Measurements from ENCODE around the gene FOXL2. TPM values are rescaled to one million over a fixed set of nuclear protein-coding genes. Genes with fewer than 3 reads are reported as not detected.
A peak's percentile ranks its signal among the peaks of the same experiment; 100 is the strongest.

FOXL2 gene
- total and polyA plus RNA-seq, 4 donors: 0.14 TPM; not detected in 3

GRCh38 chr3:138944929-138945708 is 1.8 kb downstream of the FOXL2 start:
- peaks cover 0 to 29% (median 13%) of the 10 kb centered on the region in 5 donors for H3K4me1 ChIP-seq (ENCODE audit: control insufficient read depth in 5 of 5, insufficient read depth in 5 of 5, low read length in 5 of 5)
- DNase-seq (peak; percentile 29 to 49 (median 37)), ATAC-seq (ENCODE audit: insufficient read depth, low FRiP score) (no peak)
- no peak overlapping the region for H3K9ac ChIP-seq (ENCODE audit: insufficient read depth in 1 of 2, low read length in 2 of 2)
- no peak overlapping the region for H3K27ac ChIP-seq (ENCODE audit: low read depth in 1 of 2, low read length in 1 of 2)
- no peaks in the 10 kb centered on the region for H3K36me3 ChIP-seq (ENCODE audit: control insufficient read depth in 4 of 4, insufficient read depth in 4 of 4, low read length in 4 of 4)
- H3K9me3 ChIP-seq (ENCODE audit: control insufficient read depth in 4 of 4, insufficient read depth in 3 of 4, low read length in 3 of 4): peaks cover 0 to 7% (median 0%) of the 10 kb centered on the region in 4 donors
- no peak overlapping the region for H3K4me3 ChIP-seq
- 2 to 4% methylated on average over 74 to 80 of the region's 80 CpGs for WGBS, 2 donors
- TF ChIP-seq CTCF (IDR thresholded peaks at IDR 0.05; ENCODE audit: control extremely low read depth, extremely low read depth): no peak
- peaks cover 0 to 95% (median 82%) of the 10 kb centered on the region in 3 donors for H3K27me3 ChIP-seq (ENCODE audit: control insufficient read depth in 3 of 3, insufficient read depth in 3 of 3, low read length in 2 of 3)

DNA sequence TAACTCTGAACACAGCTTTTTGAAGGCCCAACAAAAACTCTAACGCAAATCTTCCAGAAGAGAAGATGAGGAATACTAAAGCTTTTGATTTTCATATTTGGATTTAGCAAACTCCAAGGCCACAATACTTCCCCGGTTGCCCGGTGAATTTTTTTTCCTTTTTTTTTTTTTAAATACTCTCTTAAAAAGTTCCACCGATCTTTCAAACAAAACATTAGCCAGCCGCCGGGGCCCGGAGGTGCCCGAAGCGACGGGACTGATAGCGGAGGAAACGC is 2.3 kb downstream of the FOXL2 start:
- Histone ChIP-seq H3K36me3 (ENCODE audit: control insufficient read depth in 4 of 4, insufficient read depth in 4 of 4, low read length in 4 of 4) (no peaks in the 10 kb centered on the region), H3K27me3 (ENCODE audit: control insufficient read depth in 3 of 3, insufficient read depth in 3 of 3, low read length in 2 of 3) (peaks cover 2 to 95% (median 83%) of the 10 kb centered on the region in 3 donors), H3K9ac (ENCODE audit: insufficient read depth in 1 of 2, low read length in 2 of 2) (no peak overlapping the region), H3K9me3 (ENCODE audit: control insufficient read depth in 4 of 4, insufficient read depth in 3 of 4, low read length in 3 of 4) (peaks cover 0 to 8% (median 0%) of the 10 kb centered on the region in 4 donors), H3K27ac (ENCODE audit: low read depth in 1 of 2, low read length in 1 of 2) (no peak overlapping the region), H3K4me3 (no peak overlapping the region), H3K4me1 (ENCODE audit: control insufficient read depth in 5 of 5, insufficient read depth in 5 of 5, low read length in 5 of 5) (peaks cover 0 to 27% (median 10%) of the 10 kb centered on the region in 5 donors)
- 3 to 11% methylated on average over 12 of the region's 12 CpGs for WGBS, 2 donors
- DNase-seq (no peak), ATAC-seq (ENCODE audit: insufficient read depth, low FRiP score) (no peak)
- TF ChIP-seq CTCF (IDR thresholded peaks at IDR 0.05; ENCODE audit: control extremely low read depth, extremely low read depth): no peak

DNA sequence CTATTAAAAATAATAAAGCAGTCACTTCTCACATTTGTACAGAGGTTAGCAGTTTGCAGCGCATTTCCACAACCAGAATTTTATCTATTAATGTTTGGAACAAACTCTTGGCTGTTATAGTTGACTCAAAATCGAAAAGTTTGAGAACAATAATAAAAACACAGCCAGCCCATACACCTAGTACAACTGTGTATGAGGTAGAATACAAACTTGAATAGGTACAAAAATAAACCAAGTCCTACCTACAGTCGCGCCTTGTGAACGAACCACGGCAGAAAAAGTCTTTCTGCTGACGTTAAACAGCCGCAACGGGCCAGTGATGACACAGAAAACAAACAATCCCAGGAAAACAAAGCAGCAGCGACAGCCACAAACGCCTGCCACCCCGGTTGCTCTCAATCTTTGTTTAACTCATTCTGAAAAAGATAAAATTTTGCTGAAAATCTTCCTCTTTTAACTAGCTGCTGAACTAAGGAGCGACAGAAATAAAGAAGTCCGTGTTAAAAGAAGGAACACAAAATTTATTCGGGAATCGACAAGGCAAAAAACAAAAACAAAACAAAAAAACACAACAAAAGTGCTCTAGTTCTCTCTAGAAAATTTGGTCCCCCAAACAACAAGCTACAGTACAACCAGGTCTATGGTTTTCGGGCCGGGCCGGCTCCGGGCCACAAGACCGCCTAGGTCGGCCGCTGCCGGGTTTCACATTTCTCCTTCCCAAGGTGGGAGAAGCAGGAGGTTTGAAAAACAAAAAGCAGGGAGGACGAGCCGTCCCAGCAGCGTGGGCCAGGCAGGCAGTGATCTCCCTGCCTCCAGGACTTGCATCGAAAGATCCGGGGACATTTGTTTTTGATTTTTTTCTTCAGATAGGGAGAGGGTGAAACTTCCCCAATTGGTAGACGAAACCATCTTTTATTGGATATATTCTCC is 2.9 kb downstream of the FOXL2 start:
- Histone ChIP-seq H3K27ac (ENCODE audit: low read depth in 1 of 2, low read length in 1 of 2) (no peak overlapping the region), H3K4me1 (ENCODE audit: control insufficient read depth in 5 of 5, insufficient read depth in 5 of 5, low read length in 5 of 5) (peaks cover 0 to 29% (median 5%) of the 10 kb centered on the region in 5 donors), H3K36me3 (ENCODE audit: control insufficient read depth in 4 of 4, insufficient read depth in 4 of 4, low read length in 4 of 4) (no peaks in the 10 kb centered on the region), H3K9ac (ENCODE audit: insufficient read depth in 1 of 2, low read length in 2 of 2) (no peak overlapping the region), H3K27me3 (ENCODE audit: control insufficient read depth in 3 of 3, insufficient read depth in 3 of 3, low read length in 2 of 3) (peaks cover 4 to 95% (median 83%) of the 10 kb centered on the region in 3 donors), H3K4me3 (no peak overlapping the region), H3K9me3 (ENCODE audit: control insufficient read depth in 4 of 4, insufficient read depth in 3 of 4, low read length in 3 of 4) (peaks cover 0 to 8% (median 0%) of the 10 kb centered on the region in 4 donors)
- 6 to 15% methylated on average over 30 of the region's 30 CpGs for WGBS, 2 donors
- peak; percentile 46 to 62 (median 47) for DNase-seq
- TF ChIP-seq CTCF (IDR thresholded peaks at IDR 0.05; ENCODE audit: control extremely low read depth, extremely low read depth): no peak
- no peak for ATAC-seq (ENCODE audit: insufficient read depth, low FRiP score)

Data from lung (tissue), 12 donors.